CD14-positive monocyte (primary cell): ENCODE results near the gene ABCA4. TPM values are rescaled to one million over a fixed set of nuclear protein-coding genes. Genes with fewer than 3 reads are reported as not detected.
"Not testable (repeated sequence)": the region's sequence is repeated elsewhere in the genome, so short reads cannot be mapped to it uniquely, and the experiment has no call there.

Source experiments
- DNase-seq, 3 donors: peaks; one replicate each; pipeline ENCODE4 v3.0.0-alpha.2; 2011 to 2022
- H2AFZ ChIP-seq: 2 replicates; pipeline ENCODE4 v1.6.0; 2012; ENCODE audit warnings: mild to moderate bottlenecking, low read depth, low read length, inconsistent platforms; ENCODE audit not compliant: insufficient read depth, poor library complexity, severe bottlenecking
- H3K27ac ChIP-seq, 2 donors: 1 replicate in 1 of 2; 2 replicates in 1 of 2; pipeline ENCODE4 v1.5.1; 2012 to 2013; ENCODE audit warnings: low read length in 2 of 2, control low read depth in 1 of 2, inconsistent platforms in 1 of 2, low read depth in 1 of 2, mild to moderate bottlenecking in 1 of 2
- H3K27me3 ChIP-seq, 2 donors: one replicate each; pipeline versions ENCODE4 v1.6.0 to v1.6.1; 2011 to 2013; ENCODE audit warnings: low read length in 2 of 2; ENCODE audit not compliant: control insufficient read depth in 2 of 2, insufficient read depth in 2 of 2
- H3K36me3 ChIP-seq, 2 donors: replicated peaks in 1 of 2; 1 replicate in 1 of 2; 2 replicates in 1 of 2; pipeline versions ENCODE4 v1.5.1 to v1.6.1; 2012 to 2013; ENCODE audit warnings: low read length in 2 of 2, control low read depth in 1 of 2, inconsistent platforms in 1 of 2, mild to moderate bottlenecking in 1 of 2; ENCODE audit not compliant: insufficient read depth in 2 of 2, control insufficient read depth in 1 of 2
- H3K4me1 ChIP-seq, 2 donors: 1 replicate in 1 of 2; 2 replicates in 1 of 2; pipeline versions ENCODE4 v1.5.1 to v1.6.1; 2012 to 2013; ENCODE audit warnings: low read length in 2 of 2, control low read depth in 1 of 2, inconsistent platforms in 1 of 2, mild to moderate bottlenecking in 1 of 2, moderate library complexity in 1 of 2; ENCODE audit not compliant: insufficient read depth in 2 of 2, control insufficient read depth in 1 of 2
- H3K4me2 ChIP-seq: replicated peaks from 2 replicates; pipeline ENCODE3; 2012; ENCODE audit warnings: low read length, moderate library complexity, mild to moderate bottlenecking; ENCODE audit not compliant: poor library complexity, severe bottlenecking; ENCODE audit errors: extremely low read depth
- H3K4me3 ChIP-seq, 3 experiments: fragments of 200-600 bp in 1 of 3; sonication (generic) in 1 of 3; replicated peaks in 1 of 3; 1 replicate in 2 of 3; 2 replicates in 1 of 3; pipeline ENCODE4 v1.5.1; 2011 to 2013; ENCODE audit warnings: low read length in 3 of 3, mild to moderate bottlenecking in 3 of 3, control low read depth in 2 of 3, low read depth in 2 of 3, inconsistent platforms in 1 of 3, moderate library complexity in 1 of 3
- H3K79me2 ChIP-seq: 2 replicates; pipeline ENCODE4 v1.6.0; 2012; ENCODE audit warnings: mild to moderate bottlenecking, control low read depth, inconsistent platforms, low read length, moderate library complexity; ENCODE audit not compliant: insufficient read depth
- H3K9ac ChIP-seq: 2 replicates; pipeline ENCODE4 v1.6.0; 2017; ENCODE audit warnings: low read length, mild to moderate bottlenecking; ENCODE audit not compliant: insufficient read depth, poor library complexity, severe bottlenecking
- H3K9me3 ChIP-seq, 2 donors: replicated peaks in 1 of 2; 1 replicate in 1 of 2; 2 replicates in 1 of 2; pipeline versions ENCODE4 v1.5.1 to v1.6.1; 2012 to 2013; ENCODE audit warnings: low read length in 2 of 2, control low read depth in 1 of 2; ENCODE audit not compliant: control insufficient read depth in 1 of 2, insufficient read depth in 1 of 2
- H4K20me1 ChIP-seq: 2 replicates; pipeline ENCODE4 v1.6.0; 2012; ENCODE audit warnings: mild to moderate bottlenecking, low read length, control low read depth, moderate library complexity; ENCODE audit not compliant: insufficient read depth
- H3K27ac Mint-ChIP-seq, 7 donors: one replicate each; pipeline ENCODE4 v1.8.0; 2020; ENCODE audit warnings: mild to moderate bottlenecking in 7 of 7, mixed read lengths in 7 of 7, moderate library complexity in 6 of 7, inconsistent platforms in 2 of 7
- H3K27me3 Mint-ChIP-seq, 3 donors: one replicate each; pipeline ENCODE4 v1.8.0; 2021 to 2022; ENCODE audit warnings: low read depth in 3 of 3, mild to moderate bottlenecking in 3 of 3, mixed read lengths in 3 of 3, moderate library complexity in 3 of 3, inconsistent platforms in 1 of 3
- H3K36me3 Mint-ChIP-seq, 2 donors: one replicate each; pipeline ENCODE4 v1.8.0; 2020; ENCODE audit warnings: mixed read lengths in 2 of 2, inconsistent platforms in 1 of 2, mild to moderate bottlenecking in 1 of 2
- H3K4me1 Mint-ChIP-seq: one replicate; pipeline ENCODE4 v1.8.0; 2020; ENCODE audit warnings: mild to moderate bottlenecking, mixed read lengths
- H3K4me3 Mint-ChIP-seq, 2 donors: one replicate each; pipeline ENCODE4 v1.8.0; 2020; ENCODE audit warnings: mild to moderate bottlenecking in 2 of 2, mixed read lengths in 2 of 2, moderate library complexity in 1 of 2
- H3K9me3 Mint-ChIP-seq, 7 donors: one replicate each; pipeline ENCODE4 v1.8.0; 2020 to 2022; ENCODE audit warnings: mixed read lengths in 7 of 7, mild to moderate bottlenecking in 6 of 7, moderate library complexity in 6 of 7, inconsistent platforms in 2 of 7
- WGBS: methylation state at CpG from one replicate; pipeline ENCODE4 v1.1.5; 2013; ENCODE audit warnings: missing lambda C conversion rate; ENCODE audit not compliant: insufficient coverage; 5-methylcytosine and 5-hydroxymethylcytosine counted together
- intact Hi-C, 2 donors: fragments of 100-400 bp; cut with micrococcal nuclease; formaldehyde crosslinking; loops; one replicate each; pipeline versions ENCODE4 v1.15.0 to v1.15.1; 2023
- polyA plus RNA-seq, 3 donors: library from polyadenylated mRNA; depleted of rRNA in 1 of 3; unstranded in 2 of 3; stranded (reverse) in 1 of 3; fragments of 300-500 nt in 2 of 3; fragments of >200 nt in 1 of 3; fragmentation: Illumina TruSeq in 2 of 3; gene quantifications; 1 replicate in 2 of 3; 2 replicates in 1 of 3; pipeline ENCODE4 v1.2.3, GENCODE V29; 2012 to 2021
- TF ChIP-seq, protein P1 (sequence below): fragments of 200-600 bp; IDR thresholded peaks from one replicate; pipeline ENCODE4 v1.8.0; 2022; ENCODE audit warnings: antibody characterized with exemption, mild to moderate bottlenecking

Gene ABCA4
- polyA plus RNA-seq, 3 donors: not detected

DNA sequence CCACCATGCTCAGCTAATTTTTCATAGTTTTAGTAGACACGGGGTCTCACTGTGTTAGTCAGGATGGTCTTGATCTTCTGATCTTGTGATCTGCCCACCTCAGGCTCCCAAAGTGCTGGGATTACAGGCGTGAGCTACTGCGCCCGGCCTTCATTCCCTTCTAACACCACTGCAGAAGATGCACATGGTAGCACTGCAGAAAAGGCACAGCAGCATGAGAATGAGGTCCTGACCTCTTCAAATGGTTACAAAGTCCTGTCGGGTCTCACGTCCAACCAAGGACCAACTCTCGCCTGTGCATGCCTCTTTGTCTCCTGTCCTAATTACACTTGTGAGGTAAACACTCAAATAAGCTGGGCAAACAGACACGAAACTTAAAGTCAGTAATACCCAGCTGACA is 128.8 kb downstream of the ABCA4 start:
- H3K4me1 Mint-ChIP-seq: peaks cover 51% of the 10 kb centered on the region
- Histone ChIP-seq H3K79me2 (no peaks in the 10 kb centered on the region), H4K20me1 (no peaks in the 10 kb centered on the region), H3K4me3 (no peak overlapping the region), H3K4me2 (no peak overlapping the region), H3K9me3 (no peaks in the 10 kb centered on the region), H3K27me3 (no peaks in the 10 kb centered on the region), H3K9ac (no peak overlapping the region), H3K36me3 (no peaks in the 10 kb centered on the region), H2AFZ (no peak overlapping the region), H3K4me1 (peaks cover 42 to 45% of the 10 kb centered on the region in 2 donors), H3K27ac (no peak overlapping the region)
- H3K27me3 Mint-ChIP-seq: peaks cover 0 to 8% (median 4%) of the 10 kb centered on the region in 3 donors
- DNase-seq: no peak
- no peak overlapping the region for H3K4me3 Mint-ChIP-seq
- TF ChIP-seq, protein P1, sequence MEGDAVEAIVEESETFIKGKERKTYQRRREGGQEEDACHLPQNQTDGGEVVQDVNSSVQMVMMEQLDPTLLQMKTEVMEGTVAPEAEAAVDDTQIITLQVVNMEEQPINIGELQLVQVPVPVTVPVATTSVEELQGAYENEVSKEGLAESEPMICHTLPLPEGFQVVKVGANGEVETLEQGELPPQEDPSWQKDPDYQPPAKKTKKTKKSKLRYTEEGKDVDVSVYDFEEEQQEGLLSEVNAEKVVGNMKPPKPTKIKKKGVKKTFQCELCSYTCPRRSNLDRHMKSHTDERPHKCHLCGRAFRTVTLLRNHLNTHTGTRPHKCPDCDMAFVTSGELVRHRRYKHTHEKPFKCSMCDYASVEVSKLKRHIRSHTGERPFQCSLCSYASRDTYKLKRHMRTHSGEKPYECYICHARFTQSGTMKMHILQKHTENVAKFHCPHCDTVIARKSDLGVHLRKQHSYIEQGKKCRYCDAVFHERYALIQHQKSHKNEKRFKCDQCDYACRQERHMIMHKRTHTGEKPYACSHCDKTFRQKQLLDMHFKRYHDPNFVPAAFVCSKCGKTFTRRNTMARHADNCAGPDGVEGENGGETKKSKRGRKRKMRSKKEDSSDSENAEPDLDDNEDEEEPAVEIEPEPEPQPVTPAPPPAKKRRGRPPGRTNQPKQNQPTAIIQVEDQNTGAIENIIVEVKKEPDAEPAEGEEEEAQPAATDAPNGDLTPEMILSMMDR: no peak
- peak overlapping the region in 2 of 7 donors; percentile 29 to 46 for H3K27ac Mint-ChIP-seq
- no peaks in the 10 kb centered on the region for H3K36me3 Mint-ChIP-seq
- peaks cover 0 to 1% (median 0%) of the 10 kb centered on the region in 7 donors for H3K9me3 Mint-ChIP-seq
- WGBS: 98% methylated on average over 7 of the region's 8 CpGs
- intact Hi-C loops: no loop called here

DNA sequence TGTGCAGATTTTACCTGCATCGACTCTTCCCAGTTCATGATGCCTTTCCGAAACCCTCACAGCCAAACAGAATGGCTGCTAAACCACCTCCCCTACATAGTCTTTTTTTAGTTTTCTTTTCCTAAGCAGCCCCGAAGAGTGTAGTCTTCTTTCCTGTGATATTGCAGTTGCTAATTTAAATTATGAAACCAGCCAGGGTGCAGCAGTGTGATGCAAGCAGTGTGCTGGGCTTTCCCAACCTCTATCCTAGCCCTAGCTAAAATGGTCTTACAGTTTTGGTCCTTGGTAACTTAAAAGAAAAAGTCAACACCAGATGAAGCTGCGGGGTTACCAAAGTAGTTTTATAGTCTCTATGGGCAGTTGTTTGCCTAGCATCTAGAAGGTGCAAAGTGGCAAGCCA is 129.7 kb downstream of the ABCA4 start:
- Mint-ChIP-seq H3K27ac (peak overlapping the region in 6 of 7 donors; percentile 31 to 91 (median 70)), H3K4me1 (peaks cover 51% of the 10 kb centered on the region), H3K27me3 (peaks cover 0 to 8% (median 4%) of the 10 kb centered on the region in 3 donors), H3K36me3 (no peaks in the 10 kb centered on the region), H3K4me3 (peak overlapping the region; percentile 21 to 79), H3K9me3 (peaks cover 0 to 1% (median 0%) of the 10 kb centered on the region in 7 donors)
- Histone ChIP-seq H3K9ac (peak overlapping the region; percentile 10), H3K4me1 (peaks cover 42 to 45% of the 10 kb centered on the region in 2 donors), H2AFZ (peak overlapping the region; percentile 34), H3K9me3 (no peaks in the 10 kb centered on the region), H3K4me2 (peak overlapping the region; percentile 37), H3K27me3 (no peaks in the 10 kb centered on the region), H3K4me3 (peak overlapping the region in 1 of 3 experiments; percentile 31), H3K27ac (peak overlapping the region in 1 of 2 donors; percentile 71), H4K20me1 (no peaks in the 10 kb centered on the region), H3K36me3 (no peaks in the 10 kb centered on the region), H3K79me2 (no peaks in the 10 kb centered on the region)
- intact Hi-C loops: no loop called here
- DNase-seq: peak; percentile 31 to 57 (median 44)
- TF ChIP-seq, protein P1: no peak
- WGBS: 0% methylated on average over 1 of the region's 4 CpGs

DNA sequence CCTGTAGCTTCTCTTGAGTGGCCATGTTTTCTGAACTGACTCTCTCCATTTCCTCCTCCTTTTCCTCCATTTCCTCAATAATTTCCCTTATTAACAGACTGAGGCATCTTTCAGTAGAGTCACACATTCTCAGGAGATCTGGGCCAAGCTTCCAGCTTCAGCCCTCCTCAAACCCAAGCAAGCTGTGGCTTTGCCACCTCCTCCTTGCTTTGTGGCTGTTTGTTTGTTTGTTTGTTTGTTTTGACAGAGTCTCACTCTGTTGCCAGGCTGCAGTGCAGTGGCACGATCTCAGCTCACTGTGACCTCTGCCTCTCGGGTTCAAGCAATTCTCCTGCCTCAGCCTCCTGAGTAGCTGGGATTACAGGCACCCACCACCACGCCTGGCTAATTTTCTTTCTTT is 130.5 kb downstream of the ABCA4 start:
- H3K4me3 ChIP-seq, H3K36me3 Mint-ChIP-seq, H3K36me3 ChIP-seq, H3K4me3 Mint-ChIP-seq, DNase-seq, H3K9ac ChIP-seq, intact Hi-C loops, H3K79me2 ChIP-seq, H3K27me3 Mint-ChIP-seq, H4K20me1 ChIP-seq, H3K9me3 Mint-ChIP-seq, H3K9me3 ChIP-seq, H3K4me2 ChIP-seq, H3K27me3 ChIP-seq: not testable (repeated sequence)
- WGBS: no CpG with 5 or more reads among the region's 3 CpGs
- Mint-ChIP-seq H3K4me1 (peaks cover 51% of the 10 kb centered on the region), H3K27ac (peak overlapping the region in 6 of 7 donors; percentile 1 to 91 (median 74))
- Histone ChIP-seq H2AFZ (peak overlapping the region; percentile 72), H3K27ac (peak overlapping the region in 1 of 2 donors; percentile 71), H3K4me1 (peaks cover 42 to 45% of the 10 kb centered on the region in 2 donors)
